MV-4-11 (cell line): Measurements from ENCODE around the gene WNT9B.
"Not testable (repeated sequence)": the region's sequence is repeated elsewhere in the genome, so short reads cannot be mapped to it uniquely, and the experiment has no call there.

Source experiments
- DNase-seq: peaks from one replicate; lab custom pipeline; 2025; lab: John Stamatoyannopoulos, UW

WNT9B gene

GRCh38 chr17:46822388-46822921, 28.9 kb upstream of the WNT9B start:
- DNase-seq = no peak

GRCh38 chr17:46823657-46824056, 27.7 kb upstream of the WNT9B start:
- DNase-seq = no peak

GRCh38 chr17:46826116-46826515, 25.3 kb upstream of the WNT9B start:
- DNase-seq = no peak

- DNase-seq = no peak
These were observed 24.1 kb upstream of the WNT9B start for GRCh38 chr17:46827274-46827673.

- DNase-seq = no peak
These were observed 19.6 kb upstream of the WNT9B start for GRCh38 chr17:46831573-46832330.

- DNase-seq = no peak
These were observed 19.0 kb upstream of the WNT9B start for GRCh38 chr17:46832331-46832821.

- no peak for DNase-seq
These were observed 18.2 kb upstream of the WNT9B start for GRCh38 chr17:46832945-46833839.

GRCh38 chr17:46833840-46834208, 17.6 kb upstream of the WNT9B start:
- no peak for DNase-seq

- DNase-seq = no peak
These were observed 16.5 kb upstream of the WNT9B start for GRCh38 chr17:46834846-46835245.

GRCh38 chr17:46836500-46836899, 14.9 kb upstream of the WNT9B start:
- no peak for DNase-seq

- no peak for DNase-seq
These were observed 13.9 kb upstream of the WNT9B start for GRCh38 chr17:46837521-46837920.

- no peak for DNase-seq
These were observed 12.2 kb upstream of the WNT9B start for GRCh38 chr17:46839211-46839610.

- DNase-seq = not testable (repeated sequence)
These were observed 10.8 kb upstream of the WNT9B start for GRCh38 chr17:46840596-46840995.

- no peak for DNase-seq
These were observed 9.6 kb upstream of the WNT9B start for GRCh38 chr17:46841561-46842379.

- no peak for DNase-seq
These were observed 8.5 kb upstream of the WNT9B start for GRCh38 chr17:46842835-46843234.

GRCh38 chr17:46847204-46848191, 3.9 kb upstream of the WNT9B start:
- DNase-seq = no peak

- DNase-seq = no peak
These were observed 2.8 kb upstream of the WNT9B start for GRCh38 chr17:46848534-46848933.

GRCh38 chr17:46850688-46851028, 725 bp upstream of the WNT9B start:
- no peak for DNase-seq

GRCh38 chr17:46853896-46854444, 2.6 kb downstream of the WNT9B start:
- DNase-seq = no peak

GRCh38 chr17:46854515-46854914, 3.1 kb downstream of the WNT9B start:
- no peak for DNase-seq

- no peak for DNase-seq
These were observed 3.6 kb downstream of the WNT9B start for GRCh38 chr17:46854948-46855347.
